T-helper 22 cell (primary cell): Measurements from ENCODE around the gene DDX41.
"Not testable (repeated sequence)": the region's sequence is repeated elsewhere in the genome, so short reads cannot be mapped to it uniquely, and the experiment has no call there.

Source experiments
- DNase-seq: peaks from one replicate; pipeline ENCODE4 v3.0.0-alpha.2; 2020; ENCODE audit warnings: low read depth

The DDX41 gene

DNA sequence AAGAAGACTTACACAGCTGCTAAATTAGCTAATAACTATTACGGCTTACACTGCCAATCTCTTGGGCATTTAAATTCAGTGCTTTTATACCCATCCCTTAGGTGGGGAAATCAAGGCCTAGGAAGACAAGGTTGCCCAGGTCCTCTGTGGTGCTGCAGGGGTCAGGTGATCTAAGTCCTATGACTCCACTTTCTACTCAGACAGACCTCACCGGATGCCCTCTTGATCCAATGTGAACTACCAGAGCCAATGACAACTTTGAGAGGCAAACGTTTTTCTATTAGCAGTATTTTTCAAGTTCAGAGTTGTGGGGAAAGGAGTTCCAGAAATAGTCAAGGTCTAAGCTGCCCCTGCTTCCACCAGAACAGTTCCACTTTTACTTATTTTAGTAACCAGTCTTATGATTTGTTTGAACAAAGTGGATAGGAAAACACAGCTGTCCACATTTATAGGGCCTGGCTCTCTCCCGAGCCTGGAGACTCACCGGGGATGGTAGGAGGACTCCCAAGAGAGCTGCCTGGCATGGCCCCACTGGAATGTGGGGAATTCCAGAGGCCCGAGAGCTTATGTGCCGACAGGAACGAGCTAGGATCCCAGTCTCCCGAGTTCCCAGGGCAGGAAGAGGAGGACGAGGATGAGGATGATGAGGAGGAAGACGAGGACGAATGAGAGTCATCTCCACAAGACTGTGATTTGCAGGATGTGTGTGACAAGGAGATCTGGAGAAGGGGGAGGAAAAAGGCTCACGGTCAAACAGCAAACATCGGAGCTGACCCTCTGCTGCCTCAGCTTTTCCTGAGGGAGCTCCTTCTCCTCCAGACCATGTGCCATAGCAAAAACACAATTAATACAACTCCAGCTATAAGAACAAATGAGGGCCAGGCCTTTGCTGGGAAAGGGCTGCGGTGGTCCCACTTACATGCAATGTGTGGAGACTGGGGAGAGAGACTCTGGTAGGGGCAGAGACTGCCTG lies 20.9 kb upstream of the DDX41 start:
- no peak for DNase-seq

DNA sequence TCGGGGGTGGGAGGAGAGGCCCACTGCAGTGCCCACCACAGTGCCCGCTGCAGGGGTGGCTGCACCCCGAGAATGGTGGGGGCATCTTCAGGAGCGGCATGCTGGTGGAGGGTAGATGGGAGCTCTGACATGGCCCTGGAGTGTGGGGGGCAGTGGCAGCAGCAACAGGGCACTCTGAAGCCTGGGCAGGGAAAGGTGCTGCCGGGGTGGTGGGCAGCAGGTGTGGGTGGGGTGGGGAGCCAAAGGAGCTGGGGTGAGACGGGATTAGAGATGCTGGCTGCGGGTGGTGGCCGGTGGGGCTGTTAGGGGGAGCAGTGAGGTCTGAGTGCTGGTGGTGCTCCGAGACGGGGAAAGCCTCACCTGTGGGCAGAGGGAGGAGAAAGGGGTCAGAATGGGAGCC lies 19.6 kb upstream of the DDX41 start:
- no peak for DNase-seq

GRCh38 chr5:177535125-177535524 lies 18.4 kb upstream of the DDX41 start:
- no peak for DNase-seq

DNA sequence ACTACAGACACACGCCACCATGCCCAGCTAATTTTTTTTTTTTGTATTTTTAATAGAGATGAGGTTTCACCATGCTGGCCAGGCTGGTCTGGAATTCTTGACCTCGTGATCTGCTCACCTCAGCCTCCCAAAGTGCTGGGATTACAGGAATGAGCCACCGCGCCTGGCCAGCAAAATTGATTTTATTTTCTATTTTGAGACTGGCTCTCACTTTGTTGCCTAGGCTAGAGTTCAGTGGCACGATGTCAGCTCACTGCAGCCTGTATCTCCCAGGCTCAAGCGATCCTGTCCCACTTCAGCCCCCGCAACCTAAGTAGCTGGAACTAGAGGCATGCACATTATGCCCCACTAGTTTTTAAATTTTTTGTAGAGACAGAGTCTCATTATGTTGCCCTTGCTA lies 17.7 kb upstream of the DDX41 start:
- DNase-seq, result not testable (repeated sequence)

- no peak for DNase-seq
Observed at GRCh38 chr5:177531209-177531940, 14.6 kb upstream of the DDX41 start.

DNA sequence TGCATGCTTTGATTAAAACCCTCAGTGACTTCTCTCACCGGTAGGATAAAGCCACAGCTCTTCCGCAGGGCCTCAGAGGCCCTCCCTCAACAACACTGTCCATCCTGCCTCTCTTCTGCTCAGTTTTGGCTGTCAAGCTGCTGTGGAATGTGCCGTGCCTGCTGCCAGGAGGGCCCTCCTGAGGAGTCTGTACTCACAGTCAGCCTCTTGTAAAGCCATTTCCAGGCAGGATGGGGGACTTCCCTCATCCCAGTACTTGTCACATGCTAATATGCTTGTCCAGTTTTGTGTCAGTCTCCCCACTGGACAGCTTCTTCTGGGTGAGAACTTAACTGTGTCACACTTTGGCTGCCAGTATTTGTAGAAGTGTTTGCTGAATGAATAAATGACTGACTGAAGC lies 13.9 kb upstream of the DDX41 start:
- no peak for DNase-seq

DNA sequence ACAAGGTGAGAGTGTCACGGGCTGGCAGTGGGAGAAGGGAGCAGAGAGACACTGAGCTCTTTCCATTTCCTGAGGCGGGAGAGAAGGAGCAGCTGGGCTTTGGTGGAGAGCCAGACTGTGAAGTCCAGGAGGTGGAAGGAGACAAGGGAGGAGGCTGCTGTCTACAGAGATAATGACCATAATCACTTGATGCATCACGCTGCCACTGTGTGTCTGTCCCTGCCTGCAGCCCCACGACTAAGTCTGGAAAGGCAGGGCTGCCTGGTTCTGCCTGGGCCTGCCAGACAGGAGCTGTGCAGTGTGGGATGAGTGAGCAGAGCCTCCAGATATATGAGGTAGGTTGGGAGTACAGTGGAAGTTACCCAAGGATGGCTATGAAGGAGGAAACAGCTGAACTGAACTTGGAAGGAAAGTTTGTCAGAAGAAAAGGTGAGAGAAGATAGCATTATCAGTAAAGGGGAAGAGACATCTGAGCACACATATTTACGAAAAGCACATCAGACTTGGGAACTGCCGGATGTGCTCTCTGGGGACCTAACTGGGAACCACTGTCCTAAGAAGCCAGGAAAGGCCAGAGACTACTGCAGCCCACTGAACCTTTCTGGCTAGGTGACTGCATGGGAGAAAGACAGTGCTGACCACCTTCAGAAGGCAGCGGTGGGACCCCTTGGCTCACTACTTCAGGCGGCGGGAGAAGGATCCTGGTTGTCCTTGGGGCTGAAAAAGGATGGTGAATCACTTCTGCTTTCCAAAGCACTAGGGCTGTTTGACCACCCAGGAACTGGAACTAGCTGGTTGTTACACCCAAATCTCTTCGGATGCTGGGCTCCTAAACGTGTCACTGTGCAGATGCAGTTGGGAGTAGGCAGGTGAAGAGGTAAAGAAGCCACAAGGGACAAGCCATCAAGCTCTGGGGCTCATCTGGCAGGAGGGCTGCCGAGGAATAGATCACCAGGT lies 12.8 kb upstream of the DDX41 start:
- no peak for DNase-seq

DNA sequence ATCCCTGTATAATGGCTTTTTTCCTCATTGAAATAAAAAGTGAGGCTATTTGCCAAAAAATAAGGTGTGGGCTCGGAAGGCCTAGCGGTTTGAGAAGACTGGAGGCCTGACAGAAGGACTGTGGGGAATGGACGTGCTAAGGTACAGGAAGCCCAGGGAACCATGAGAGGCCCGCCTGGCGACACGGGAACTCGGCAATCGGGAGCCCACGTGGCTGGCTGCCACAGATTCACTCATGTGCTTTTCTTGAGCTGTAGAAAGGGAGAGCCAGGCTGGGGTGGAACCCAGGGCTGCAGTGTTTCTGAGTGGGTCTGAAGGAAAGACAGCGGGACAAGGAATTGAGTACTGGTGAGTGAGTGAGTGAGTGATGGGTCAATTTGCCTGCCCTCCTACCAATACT lies 11.9 kb upstream of the DDX41 start:
- no peak for DNase-seq

GRCh38 chr5:177527595-177527994 lies 10.8 kb upstream of the DDX41 start:
- DNase-seq, result no peak

- no peak for DNase-seq
Observed at GRCh38 chr5:177526791-177527190, 10.0 kb upstream of the DDX41 start.

DNA sequence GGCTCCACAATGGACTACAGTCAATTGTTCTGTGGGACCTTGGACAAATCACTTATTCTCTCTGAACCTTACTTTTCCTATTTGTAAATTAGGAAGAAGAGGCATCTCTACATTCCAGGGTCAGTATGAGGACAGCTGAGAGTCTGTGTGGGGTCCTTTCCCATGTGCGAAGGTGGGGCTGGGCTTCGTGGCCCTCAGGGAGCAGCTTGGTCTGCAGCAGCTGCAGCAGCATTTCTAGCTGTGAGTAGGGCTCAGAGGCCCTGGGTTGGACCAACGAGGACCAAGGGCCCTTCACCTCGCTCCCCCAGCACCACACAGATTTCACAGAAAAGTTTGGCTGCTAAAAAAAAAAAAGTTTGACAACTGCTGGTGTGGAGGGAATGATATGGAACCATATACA lies 9.4 kb upstream of the DDX41 start:
- DNase-seq, result no peak

DNA sequence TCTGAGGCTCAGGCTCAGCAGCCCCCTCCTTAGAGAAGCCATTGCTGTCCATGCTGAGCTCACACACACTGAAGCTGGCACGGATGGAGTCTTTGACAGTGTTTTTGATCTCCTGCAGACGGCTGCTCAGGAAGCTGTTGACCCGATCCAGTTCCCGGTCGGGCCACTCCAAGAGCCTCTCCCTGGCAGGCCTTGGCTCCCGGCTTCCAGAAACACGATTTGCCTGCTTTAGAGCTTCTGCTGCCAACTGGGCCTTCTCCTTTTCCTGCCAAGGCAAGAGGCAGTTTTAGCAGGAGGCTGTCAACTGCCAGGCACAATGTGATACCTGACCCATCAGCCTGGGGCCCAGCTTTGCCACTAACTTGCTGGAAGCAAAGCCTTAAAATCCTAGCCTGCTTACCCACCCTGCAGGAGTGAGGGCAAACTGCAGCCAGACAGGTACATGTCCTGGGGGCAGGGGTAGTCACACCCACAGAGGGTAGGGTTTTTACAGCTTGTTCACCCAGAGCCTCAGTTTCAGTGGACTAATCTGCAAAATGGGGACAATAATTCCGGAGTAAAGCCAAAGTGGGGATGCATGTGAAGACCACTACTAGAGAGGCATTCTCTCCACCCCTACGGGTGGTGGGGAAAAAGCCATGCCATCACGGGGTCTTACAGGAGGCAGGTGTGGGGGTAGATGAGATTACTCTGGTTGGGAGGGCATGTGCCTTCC lies 8.3 kb upstream of the DDX41 start:
- no peak for DNase-seq

DNA sequence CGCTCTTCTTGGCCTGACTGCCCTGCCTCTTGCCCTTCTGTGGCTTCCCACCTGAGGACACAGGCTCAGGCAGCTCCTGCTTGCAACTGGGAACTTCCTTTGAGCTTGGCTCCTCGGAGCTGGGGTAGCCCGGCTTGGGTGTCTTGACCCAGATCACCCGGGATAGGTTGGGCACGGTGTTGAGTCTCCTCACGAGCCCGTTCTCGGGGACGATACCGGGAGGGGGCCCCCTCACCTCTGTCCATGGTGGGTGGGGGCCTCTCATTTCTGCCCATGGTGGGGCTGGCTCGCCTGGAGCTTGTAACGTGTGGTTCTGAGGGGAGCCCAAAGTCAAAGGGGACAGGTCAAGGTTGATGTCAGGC lies 7.8 kb upstream of the DDX41 start:
- no peak for DNase-seq

GRCh38 chr5:177523711-177524538 lies 7.2 kb upstream of the DDX41 start:
- no peak for DNase-seq

- no peak for DNase-seq
Observed at GRCh38 chr5:177520916-177521513, 4.3 kb upstream of the DDX41 start.

GRCh38 chr5:177520271-177520670 lies 3.5 kb upstream of the DDX41 start:
- DNase-seq, result no peak

DNA sequence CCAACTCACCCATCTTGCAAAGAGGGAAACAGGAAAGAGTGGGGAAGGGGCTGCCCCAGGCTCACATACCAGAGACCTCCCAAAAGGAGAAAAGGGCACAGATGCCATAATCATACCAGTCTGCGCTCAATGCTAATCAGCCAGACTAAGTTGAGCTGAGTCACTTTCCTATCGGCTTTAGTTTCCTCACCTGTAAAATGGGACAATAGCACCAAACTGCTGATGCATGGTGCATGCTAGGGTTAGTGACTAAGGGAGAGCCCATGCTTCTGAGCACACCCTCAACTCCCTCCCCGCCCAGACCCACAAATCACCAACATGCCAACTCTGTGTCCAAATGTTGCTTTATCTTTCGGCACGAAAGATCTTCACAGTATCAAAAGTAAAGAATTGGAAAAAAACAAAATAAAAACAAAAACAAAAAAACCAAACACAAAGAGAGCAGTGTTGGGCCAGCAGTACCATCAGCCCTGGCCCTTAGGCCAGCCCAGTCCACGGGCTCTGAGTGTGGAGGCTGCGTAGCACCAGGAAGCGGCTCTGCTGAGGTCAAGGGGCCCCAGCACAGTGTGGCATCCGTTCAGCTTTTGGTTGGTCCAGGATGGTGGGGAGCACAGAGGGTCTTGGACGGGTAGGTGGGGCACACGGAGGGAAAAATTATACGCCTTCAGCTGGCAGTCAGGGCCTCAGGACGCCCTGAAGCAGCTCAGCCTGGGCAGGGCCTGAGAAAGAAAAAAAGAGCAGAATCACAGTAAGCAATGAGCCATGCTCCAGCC lies 2.9 kb upstream of the DDX41 start:
- DNase-seq, result no peak

DNA sequence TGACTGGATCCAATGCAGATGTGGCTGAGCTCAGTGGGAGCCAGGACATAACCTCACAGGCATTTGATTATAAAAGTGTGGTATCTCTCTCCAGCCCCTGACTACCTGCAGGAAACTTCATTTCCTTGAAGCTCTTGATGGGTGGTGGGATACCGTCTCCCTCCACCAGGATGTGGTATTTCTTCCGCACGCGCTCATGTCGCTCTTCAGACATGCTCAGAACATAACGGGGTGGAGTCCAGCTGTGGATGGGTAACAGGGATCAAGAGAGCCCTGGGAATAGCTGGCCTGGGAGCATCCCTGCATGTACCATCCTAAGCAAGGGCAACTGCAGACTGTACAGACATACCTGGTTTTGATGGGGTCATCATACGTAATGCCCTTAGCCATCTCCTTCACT lies 1.2 kb downstream of the DDX41 start:
- DNase-seq, result no peak

DNA sequence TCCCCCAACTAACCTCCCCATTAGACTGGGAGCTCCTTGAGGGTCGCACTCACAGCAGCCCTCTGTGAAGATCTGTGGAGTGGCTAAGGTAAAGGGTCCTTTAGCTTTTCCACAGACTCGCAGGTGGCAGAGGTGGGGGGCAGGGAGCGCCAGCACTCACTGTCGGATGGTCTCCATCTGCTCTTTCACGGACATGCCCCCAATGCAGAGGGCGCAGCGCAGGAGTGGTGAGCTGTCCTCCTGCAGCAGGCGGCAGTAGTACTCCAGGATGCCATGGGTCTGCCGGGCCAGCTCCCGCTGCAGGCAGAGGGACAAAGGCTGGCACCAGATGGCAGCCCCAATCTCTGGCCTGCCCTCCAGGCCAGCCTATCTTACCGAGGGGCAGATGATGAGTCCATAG lies 2.2 kb downstream of the DDX41 start:
- no peak for DNase-seq
